Stimulated activated CD8-positive, alpha-beta memory T cell treated with anti-CD3 and anti-CD28 coated beads, Interleukin-4, amount 100 ng/mL, for 24 hours (primary cell): ENCODE measurements around the gene ZFAND3.

Source experiments
- DNase-seq: peaks from one replicate; pipeline ENCODE4 v3.0.0-alpha.2; 2020; ENCODE audit warnings: low read depth

ZFAND3 gene

GRCh38 chr6:38169977-38170526 is 350.5 kb downstream of the ZFAND3 start:
- no peak for DNase-seq

GRCh38 chr6:38170666-38171355 is 351.3 kb downstream of the ZFAND3 start:
- DNase-seq: no peak

GRCh38 chr6:38171997-38172738 is 352.6 kb downstream of the ZFAND3 start:
- no peak for DNase-seq

GRCh38 chr6:38172739-38173410 is 353.3 kb downstream of the ZFAND3 start:
- no peak for DNase-seq

- no peak for DNase-seq
These were observed 354.4 kb downstream of the ZFAND3 start for GRCh38 chr6:38173909-38174308.

- DNase-seq: no peak
These were observed 354.8 kb downstream of the ZFAND3 start for GRCh38 chr6:38174315-38174714.

- DNase-seq: no peak
These were observed 355.4 kb downstream of the ZFAND3 start for GRCh38 chr6:38174806-38175495.

- no peak for DNase-seq
These were observed 356.3 kb downstream of the ZFAND3 start for GRCh38 chr6:38175786-38176185.

- no peak for DNase-seq
These were observed 357.5 kb downstream of the ZFAND3 start for GRCh38 chr6:38176797-38177751.

GRCh38 chr6:38177882-38178583 is 358.5 kb downstream of the ZFAND3 start:
- DNase-seq: no peak

- DNase-seq: no peak
These were observed 359.0 kb downstream of the ZFAND3 start for GRCh38 chr6:38178584-38178886.

- no peak for DNase-seq
These were observed 359.8 kb downstream of the ZFAND3 start for GRCh38 chr6:38179300-38179699.

GRCh38 chr6:38179794-38180430 is 360.4 kb downstream of the ZFAND3 start:
- no peak for DNase-seq

GRCh38 chr6:38180586-38180985 is 361.1 kb downstream of the ZFAND3 start:
- no peak for DNase-seq

- DNase-seq: no peak
These were observed 362.9 kb downstream of the ZFAND3 start for GRCh38 chr6:38182426-38182825.

GRCh38 chr6:38183856-38184584 is 364.5 kb downstream of the ZFAND3 start:
- no peak for DNase-seq

GRCh38 chr6:38184585-38185080 is 365.1 kb downstream of the ZFAND3 start:
- DNase-seq: no peak

GRCh38 chr6:38185244-38185643 is 365.7 kb downstream of the ZFAND3 start:
- DNase-seq: no peak

GRCh38 chr6:38185752-38186151 is 366.2 kb downstream of the ZFAND3 start:
- no peak for DNase-seq
